PC-9 (cell line): Measurements from ENCODE around the gene GAL3ST2. TPM values are rescaled to one million over a fixed set of nuclear protein-coding genes. Genes with fewer than 3 reads are reported as not detected.

Experiments used
- BruUV-seq: library from RNA; stranded (reverse); fragments of 400-500 nt; replicated peaks from 2 replicates; lab custom pipeline; 2021; lab: Mats Ljungman, UMichigan
- CTCF ChIA-PET: fragments of 300-600 bp; sonication (Branson Sonifier 250); formaldehyde crosslinking; loops from one replicate; lab custom pipeline; 2022; ENCODE audit warnings: antibody characterized with exemption; lab: Charles Lee
- POLR2A ChIA-PET: fragments of 300-600 bp; sonication (Branson Sonifier 250); formaldehyde crosslinking; loops from one replicate; lab custom pipeline; 2022; ENCODE audit warnings: antibody characterized with exemption; ENCODE audit not compliant: unreplicated experiment; lab: Charles Lee
- DNase-seq, 2 experiments: peaks; one replicate each; pipeline versions ENCODE4 v3.0.0 to v3.0.0-alpha.2; 2015 to 2022; ENCODE audit warnings: mixed read lengths in 1 of 2
- H2AFZ ChIP-seq: fragments of 200-600 bp; sonication (generic); 2 replicates; pipeline ENCODE4 v1.8.1; 2017; ENCODE audit warnings: antibody characterized with exemption
- H3F3A ChIP-seq: fragments of 200-600 bp; sonication (generic); 2 replicates; pipeline ENCODE4 v1.8.1; 2017; ENCODE audit warnings: antibody characterized with exemption, mild to moderate bottlenecking, low read depth; ENCODE audit not compliant: insufficient read depth
- H3K27ac ChIP-seq: fragments of 200-600 bp; sonication (generic); 2 replicates; pipeline ENCODE4 v1.6.1; 2016; ENCODE audit warnings: mixed run types
- H3K27me3 ChIP-seq: fragments of 200-600 bp; sonication (generic); 2 replicates; pipeline ENCODE4 v1.6.1; 2016; ENCODE audit warnings: low read depth, mixed run types; ENCODE audit not compliant: insufficient read depth
- H3K36me3 ChIP-seq: fragments of 200-600 bp; sonication (generic); 2 replicates; pipeline ENCODE4 v1.6.1; 2016; ENCODE audit warnings: low read depth, mixed run types
- H3K4me1 ChIP-seq: fragments of 200-600 bp; sonication (generic); replicated peaks from 2 replicates; pipeline ENCODE4 v1.6.1; 2016; ENCODE audit warnings: mixed run types; ENCODE audit not compliant: insufficient read depth
- H3K4me2 ChIP-seq: fragments of 200-600 bp; sonication (generic); 2 replicates; pipeline ENCODE4 v1.6.1; 2017; ENCODE audit warnings: mixed run types
- H3K4me3 ChIP-seq: fragments of 200-600 bp; sonication (generic); 2 replicates; pipeline ENCODE4 v1.6.1; 2016; ENCODE audit warnings: mixed run types
- H3K79me2 ChIP-seq: fragments of 200-600 bp; sonication (generic); 2 replicates; pipeline ENCODE4 v1.6.1; 2017; ENCODE audit warnings: low read depth, mixed run types
- H3K9me2 ChIP-seq: fragments of 200-600 bp; sonication (generic); 2 replicates; pipeline ENCODE4 v1.8.1; 2017; ENCODE audit warnings: mild to moderate bottlenecking; ENCODE audit not compliant: insufficient read depth
- H3K9me3 ChIP-seq: fragments of 200-600 bp; sonication (generic); 2 replicates; pipeline ENCODE4 v1.8.1; 2016; ENCODE audit warnings: low read depth; ENCODE audit not compliant: insufficient read depth
- H4K20me1 ChIP-seq: fragments of 200-600 bp; sonication (generic); 2 replicates; pipeline ENCODE4 v1.8.1; 2017; ENCODE audit not compliant: insufficient read depth
- EZH2 ChIP-seq: fragments of 200-600 bp; sonication (generic); IDR thresholded peaks from 2 replicates; pipeline ENCODE4 v1.8.0; 2017; ENCODE audit warnings: antibody characterized with exemption, low read depth
- intact Hi-C: fragments of 100-400 bp; cut with micrococcal nuclease; formaldehyde crosslinking; loops from one replicate; pipeline ENCODE4 v1.10.0; 2022; ENCODE audit not compliant: unreplicated experiment
- total RNA-seq: library from RNA; stranded (reverse); gene quantifications from 2 replicates; pipeline ENCODE4 v1.2.3, GENCODE V29; 2021
- TF ChIP-seq, protein P1 (sequence below): fragments of 200-600 bp; sonication (generic); conservative IDR thresholded peaks from 2 replicates; pipeline ENCODE4 v1.6.1; 2017; ENCODE audit warnings: mixed run types, antibody characterized with exemption, mild to moderate bottlenecking, moderate library complexity

Gene GAL3ST2
- total RNA-seq, 1 experiment from 2014 or later = 3.9 TPM

DNA sequence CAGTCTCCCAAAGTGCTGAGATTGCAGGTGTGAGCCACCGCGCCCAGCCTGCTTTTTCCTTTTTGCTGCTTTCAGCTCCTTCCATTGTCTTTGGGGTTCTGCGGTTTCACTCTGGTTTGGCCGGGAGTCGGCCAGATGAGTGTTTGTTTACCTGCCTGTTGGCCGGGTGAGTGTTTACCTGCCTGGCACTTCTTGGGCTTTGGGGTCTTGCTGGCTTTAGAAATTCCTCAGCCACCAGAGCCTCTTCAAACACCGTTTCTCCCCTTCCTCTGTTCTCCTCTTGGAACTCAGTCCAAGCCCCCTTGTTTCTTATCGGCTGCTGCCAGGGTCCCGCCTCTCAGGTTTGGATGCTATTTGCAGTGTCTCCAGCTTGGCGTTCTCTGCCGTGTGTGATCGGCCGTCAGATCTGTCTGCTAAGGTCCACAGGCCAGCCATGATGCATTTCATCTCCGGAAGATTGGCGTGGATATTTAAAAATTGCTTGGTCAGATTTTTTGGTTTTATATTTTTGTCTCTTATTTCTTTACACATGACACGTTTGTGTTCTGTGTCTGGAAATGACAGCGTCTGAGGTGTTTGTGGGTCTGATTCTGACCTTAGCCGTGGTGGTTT, 14.2 kb upstream of the GAL3ST2 start:
- TF ChIP-seq, protein P1, sequence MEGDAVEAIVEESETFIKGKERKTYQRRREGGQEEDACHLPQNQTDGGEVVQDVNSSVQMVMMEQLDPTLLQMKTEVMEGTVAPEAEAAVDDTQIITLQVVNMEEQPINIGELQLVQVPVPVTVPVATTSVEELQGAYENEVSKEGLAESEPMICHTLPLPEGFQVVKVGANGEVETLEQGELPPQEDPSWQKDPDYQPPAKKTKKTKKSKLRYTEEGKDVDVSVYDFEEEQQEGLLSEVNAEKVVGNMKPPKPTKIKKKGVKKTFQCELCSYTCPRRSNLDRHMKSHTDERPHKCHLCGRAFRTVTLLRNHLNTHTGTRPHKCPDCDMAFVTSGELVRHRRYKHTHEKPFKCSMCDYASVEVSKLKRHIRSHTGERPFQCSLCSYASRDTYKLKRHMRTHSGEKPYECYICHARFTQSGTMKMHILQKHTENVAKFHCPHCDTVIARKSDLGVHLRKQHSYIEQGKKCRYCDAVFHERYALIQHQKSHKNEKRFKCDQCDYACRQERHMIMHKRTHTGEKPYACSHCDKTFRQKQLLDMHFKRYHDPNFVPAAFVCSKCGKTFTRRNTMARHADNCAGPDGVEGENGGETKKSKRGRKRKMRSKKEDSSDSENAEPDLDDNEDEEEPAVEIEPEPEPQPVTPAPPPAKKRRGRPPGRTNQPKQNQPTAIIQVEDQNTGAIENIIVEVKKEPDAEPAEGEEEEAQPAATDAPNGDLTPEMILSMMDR = no peak
- no peak for TF ChIP-seq EZH2
- no peaks in the 10 kb centered on the region for H3K9me2 ChIP-seq
- H3K9me3 ChIP-seq = no peaks in the 10 kb centered on the region
- intact Hi-C loops = no loop called here
- H3K4me1 ChIP-seq = no peaks in the 10 kb centered on the region
- H3K79me2 ChIP-seq = no peaks in the 10 kb centered on the region
- no peak overlapping the region for H3K27ac ChIP-seq
- H2AFZ ChIP-seq = no peak overlapping the region
- H3K27me3 ChIP-seq = no peaks in the 10 kb centered on the region
- no peak overlapping the region for H3K4me2 ChIP-seq
- peaks cover 5% of the 10 kb centered on the region; the same call in 1 of the 2 replicates for H3F3A ChIP-seq
- peaks cover 9% of the 10 kb centered on the region for H3K36me3 ChIP-seq
- DNase-seq = peak in 1 of 2 experiments; percentile 68
- peaks cover 32% of the 10 kb centered on the region for H4K20me1 ChIP-seq
- CTCF ChIA-PET = interaction anchor here (0.6 kb wide), 2 partner anchors 38 to 113 kb away, joined by 3 read pairs; no protein-coding TSS in a partner anchor
- POLR2A ChIA-PET = interaction anchor here (0.6 kb wide), 3 partner anchors 17 to 1197 kb away, joined by 3 read pairs; no protein-coding TSS in a partner anchor
- no TSS peak for BruUV-seq
- H3K4me3 ChIP-seq = no peak overlapping the region

DNA sequence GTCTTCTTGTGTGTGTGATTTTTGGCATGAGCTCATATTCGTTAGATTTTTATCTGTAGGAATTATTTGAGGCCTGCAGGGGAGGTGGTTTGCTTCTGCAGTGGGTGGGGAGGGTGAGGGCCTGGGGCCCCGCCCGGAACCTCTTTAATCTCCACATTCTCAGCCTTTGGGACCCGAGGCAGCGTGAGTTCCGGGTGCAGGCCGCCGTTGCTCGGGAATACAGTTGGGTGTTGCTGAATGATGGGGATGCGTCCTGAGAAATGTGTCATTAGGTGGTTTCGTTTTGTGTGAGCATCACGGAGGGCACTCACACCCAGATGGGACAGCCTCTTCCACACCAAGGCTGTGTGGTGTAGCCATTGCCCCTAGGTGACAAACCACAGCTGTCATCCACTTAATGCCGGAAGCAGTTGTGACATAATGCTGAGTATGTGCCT, 13.7 kb upstream of the GAL3ST2 start:
- peaks cover 9% of the 10 kb centered on the region for H3K36me3 ChIP-seq
- intact Hi-C loops = no loop called here
- no TSS peak for BruUV-seq
- ChIA-PET POLR2A (interaction anchor here (0.6 kb wide), 2 partner anchors 61 to 1197 kb away, joined by 3 read pairs; no protein-coding TSS in a partner anchor), CTCF (interaction anchor here (0.6 kb wide), 2 partner anchors 38 to 113 kb away, joined by 3 read pairs; no protein-coding TSS in a partner anchor)
- no peak overlapping the region for H2AFZ ChIP-seq
- peaks cover 4% of the 10 kb centered on the region; the same call in 1 of the 2 replicates for H3F3A ChIP-seq
- peaks cover 32% of the 10 kb centered on the region for H4K20me1 ChIP-seq
- H3K4me1 ChIP-seq = no peaks in the 10 kb centered on the region
- no peak overlapping the region for H3K4me2 ChIP-seq
- H3K79me2 ChIP-seq = no peaks in the 10 kb centered on the region
- H3K4me3 ChIP-seq = no peak overlapping the region
- DNase-seq = peak in 1 of 2 experiments; percentile 44
- no peaks in the 10 kb centered on the region for H3K27me3 ChIP-seq
- no peaks in the 10 kb centered on the region for H3K9me2 ChIP-seq
- H3K27ac ChIP-seq = no peak overlapping the region
- TF ChIP-seq, protein P1 = no peak
- no peak for TF ChIP-seq EZH2
- H3K9me3 ChIP-seq = no peaks in the 10 kb centered on the region

DNA sequence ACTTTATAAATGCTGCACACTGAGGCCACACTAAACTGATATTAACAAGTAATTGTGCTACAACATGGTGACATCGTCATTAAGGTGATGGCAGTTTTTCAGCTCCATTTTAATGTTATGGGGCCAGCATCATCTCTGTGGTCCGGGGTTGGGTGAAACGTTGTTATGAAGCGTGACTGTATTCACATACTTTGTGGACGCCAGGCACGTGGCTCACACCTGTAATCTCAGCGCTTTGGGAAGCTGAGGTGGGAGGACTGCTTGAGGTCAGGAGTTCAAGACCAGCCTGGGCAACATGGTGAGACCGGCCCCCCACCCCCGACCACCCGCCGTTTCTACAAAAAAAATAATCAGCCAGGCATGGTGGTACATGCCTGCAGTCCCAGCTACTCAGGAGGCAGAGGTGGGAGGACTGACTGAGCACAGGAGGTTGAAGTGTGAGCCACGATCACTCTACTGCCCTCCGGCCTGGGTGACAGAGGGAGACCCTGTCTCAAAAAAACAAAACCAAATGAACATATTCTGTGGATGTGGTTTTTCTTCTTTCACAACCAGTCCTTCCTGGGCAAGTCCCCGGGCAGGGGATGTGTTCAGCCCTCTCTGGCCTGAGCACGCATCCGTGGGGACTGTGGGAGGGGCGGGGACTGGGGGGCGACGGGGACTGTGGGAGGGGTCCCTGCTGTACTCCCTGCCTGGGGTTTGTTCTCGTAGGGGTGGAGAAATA, 12.9 kb upstream of the GAL3ST2 start:
- POLR2A ChIA-PET = no interaction called here
- Histone ChIP-seq H3K36me3 (peaks cover 9% of the 10 kb centered on the region), H3F3A (peaks cover 7% of the 10 kb centered on the region; the same call in 1 of the 2 replicates), H3K27ac (no peak overlapping the region), H3K9me2 (no peaks in the 10 kb centered on the region), H3K79me2 (no peaks in the 10 kb centered on the region), H3K4me2 (no peak overlapping the region), H3K9me3 (no peaks in the 10 kb centered on the region), H3K4me1 (no peaks in the 10 kb centered on the region), H4K20me1 (peaks cover 28% of the 10 kb centered on the region), H2AFZ (no peak overlapping the region), H3K4me3 (no peak overlapping the region), H3K27me3 (no peaks in the 10 kb centered on the region)
- TSS peak; percentile 10 for BruUV-seq
- intact Hi-C loops = no loop called here
- no peak for DNase-seq
- no peak for TF ChIP-seq EZH2
- TF ChIP-seq, protein P1 = no peak
- CTCF ChIA-PET = interaction anchor here (0.6 kb wide), 1 partner anchor 29 kb away, joined by 4 read pairs; the partner anchor contains the start of gene D2HGDH
